ENCODE measurements around the gene TIGD2. TPM values are rescaled to one million over a fixed set of nuclear protein-coding genes. Genes with fewer than 3 reads are reported as not detected.

TIGD2 gene
- total RNA-seq, 4 donors from 2014 or later = 3.7 to 5.4 (median 3.9) TPM

Other genes with a start within 250 kb of the TIGD2 start
- gene FAM13A, start 54.3 kb upstream of the TIGD2 start, total RNA-seq = 100 to 1,000 TPM in 2 of 4 donors, 10 to 100 TPM in 2; 50.0 to 303 (median 114) TPM
- 1 to 10 TPM; 1.5 to 3.3 (median 1.8) TPM for gene GPRIN3, start 196.3 kb downstream of the TIGD2 start, total RNA-seq

Measured in lower leg skin (tissue), 4 donors.